ENCODE measurements around the gene ZBTB17.

DNA sequence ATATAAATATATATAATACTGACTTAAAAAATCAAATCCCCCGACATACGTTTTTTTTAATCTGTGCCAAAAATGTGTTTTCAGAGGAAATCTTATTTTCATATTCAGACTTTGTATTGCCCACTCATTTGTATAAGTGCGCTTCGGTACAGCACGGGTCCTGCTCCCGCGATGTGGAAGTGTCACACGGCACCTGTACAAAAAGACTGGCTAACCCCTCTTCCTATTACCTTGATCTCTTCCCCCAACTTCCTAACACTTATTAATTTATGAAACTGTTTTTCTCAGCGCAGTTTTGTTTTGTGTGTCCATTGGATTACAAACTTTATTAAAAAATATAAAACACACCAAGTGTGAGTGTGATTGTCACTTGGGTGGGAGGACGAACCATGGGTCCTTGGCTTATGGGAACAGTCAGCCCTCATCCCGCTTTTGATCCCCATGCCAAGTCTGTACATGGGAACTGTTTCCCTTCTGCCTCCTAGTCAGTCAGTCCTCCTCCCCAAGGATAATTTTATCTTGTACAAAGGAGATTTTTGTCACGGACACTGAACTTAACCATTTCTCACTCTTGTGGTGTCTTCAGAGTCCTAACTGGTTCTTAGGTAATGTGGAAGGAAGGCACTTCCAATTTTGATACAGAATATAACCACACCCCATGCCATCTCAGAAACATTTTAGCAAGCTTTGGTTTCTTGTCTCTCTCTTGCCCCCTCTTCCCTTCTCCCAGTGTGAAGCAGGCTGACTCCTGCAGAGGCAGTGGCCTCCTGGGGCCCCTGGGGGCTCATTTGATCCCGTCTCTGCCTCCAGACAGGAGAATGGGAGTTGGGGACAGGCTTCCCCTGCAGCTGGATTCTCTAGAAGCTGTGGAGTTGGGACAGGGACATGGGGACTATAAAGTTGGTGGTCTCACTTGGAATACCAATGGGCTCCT lies 35.5 kb downstream of the ZBTB17 start:
- no peak for TF ChIP-seq ZNF274 (IDR thresholded peaks at IDR 0.05; ENCODE audit: low read depth, low read length)
- no peak for TF ChIP-seq SUZ12 (IDR thresholded peaks at IDR 0.05; ENCODE audit: extremely low read depth, insufficient read depth, insufficient read length)
- TF ChIP-seq YY1 (IDR thresholded peaks at IDR 0.05; ENCODE audit: insufficient read depth, insufficient read length) = no peak

Measured in NT2/D1 (cell line).